Endothelial cell of umbilical vein (primary cell): ENCODE data around the gene ZNF70. TPM values are rescaled to one million over a fixed set of nuclear protein-coding genes. Genes with fewer than 3 reads are reported as not detected.

Experiments used
- Bru-seq: library from RNA; stranded (reverse); fragments of 400-500 nt; gene quantifications from one replicate; lab custom pipeline; 2021; lab: Mats Ljungman, UMichigan
- BruChase-seq, 2 experiments: library from RNA; stranded (reverse); fragments of 400-500 nt; gene quantifications; one replicate each; lab custom pipeline; 2021; lab: Mats Ljungman, UMichigan
- BruUV-seq: library from RNA; stranded (reverse); fragments of 400-500 nt; replicated peaks from 2 replicates; lab custom pipeline; 2021; lab: Mats Ljungman, UMichigan
- CTCF ChIA-PET: fragments of 300-600, 350-600 bp; sonication (Branson Sonifier 250); formaldehyde crosslinking; loops from one replicate; lab custom pipeline; 2021; ENCODE audit warnings: antibody characterized with exemption, inconsistent platforms; lab: Charles Lee
- POLR2A ChIA-PET: fragments of 300-600, 350-600 bp; sonication (Branson Sonifier 250); formaldehyde crosslinking; loops from one replicate; lab custom pipeline; 2021; ENCODE audit warnings: antibody characterized with exemption, inconsistent platforms; lab: Charles Lee
- DNase-seq: peaks from one replicate; pipeline ENCODE4 v3.0.0-alpha.2; 2011; ENCODE audit warnings: low read depth, low spot score
- FAIRE-seq: peaks from 2 replicates; lab custom pipeline; 2011; peaks lifted over from hg19 to GRCh38; lab: Jason Lieb, UNC
- H2AFZ ChIP-seq: 2 replicates; pipeline ENCODE4 v1.6.0; 2012; ENCODE audit warnings: low read depth, low read length, control low read depth, inconsistent platforms
- H3K27ac ChIP-seq: 2 replicates; pipeline ENCODE4 v1.5.1; 2011; ENCODE audit warnings: low read depth, mild to moderate bottlenecking, control low read depth, low read length, moderate library complexity; ENCODE audit not compliant: insufficient read depth
- H3K27me3 ChIP-seq, 2 experiments: 2 replicates each; pipeline versions ENCODE4 v1.6.0 to v1.6.1; 2011; ENCODE audit warnings: low read length in 2 of 2, mixed read lengths in 1 of 2; ENCODE audit not compliant: control insufficient read depth in 2 of 2, insufficient read depth in 2 of 2
- H3K36me3 ChIP-seq, 2 experiments: 2 replicates in 1 of 2; 3 replicates in 1 of 2; pipeline ENCODE4 v1.5.1; 2011; ENCODE audit warnings: low read length in 2 of 2, mild to moderate bottlenecking in 1 of 2, moderate library complexity in 1 of 2; ENCODE audit not compliant: control insufficient read depth in 2 of 2, insufficient read depth in 2 of 2; ENCODE audit errors: extremely low read depth in 1 of 2
- H3K4me1 ChIP-seq: 3 replicates; pipeline ENCODE4 v1.5.1; 2011; ENCODE audit warnings: mild to moderate bottlenecking, low read length; ENCODE audit not compliant: control insufficient read depth, insufficient read depth; ENCODE audit errors: extremely low read depth
- H3K4me2 ChIP-seq: 2 replicates; pipeline ENCODE4 v1.6.1; 2011; ENCODE audit warnings: low read length, control low read depth, mixed read lengths; ENCODE audit not compliant: insufficient read depth
- H3K4me3 ChIP-seq, 3 experiments: fragments of 200-600 bp in 1 of 3; sonication (generic), shearing (Covaris generic) in 1 of 3; replicated peaks in 1 of 3; 2 replicates each; pipeline ENCODE4 v1.5.1; 2011 to 2016; ENCODE audit warnings: control low read depth in 3 of 3, low read length in 3 of 3, mild to moderate bottlenecking in 2 of 3, inconsistent platforms in 1 of 3, low read depth in 1 of 3, moderate library complexity in 1 of 3; ENCODE audit not compliant: insufficient read depth in 1 of 3
- H3K79me2 ChIP-seq: 2 replicates; pipeline ENCODE4 v1.6.0; 2012; ENCODE audit warnings: low read length, inconsistent platforms; ENCODE audit not compliant: control insufficient read depth, insufficient read depth
- H3K9ac ChIP-seq: replicated peaks from 2 replicates; pipeline ENCODE3; 2011; ENCODE audit warnings: low read length, control low read depth; ENCODE audit not compliant: insufficient read depth; ENCODE audit errors: extremely low read depth
- H3K9me1 ChIP-seq: replicated peaks from 3 replicates; pipeline ENCODE4 v1.6.0; 2011; ENCODE audit warnings: mild to moderate bottlenecking, low read length; ENCODE audit not compliant: control insufficient read depth, insufficient read depth; ENCODE audit errors: extremely low read depth
- H3K9me3 ChIP-seq: replicated peaks from 2 replicates; pipeline ENCODE4 v1.5.1; 2012; ENCODE audit warnings: low read length, inconsistent platforms; ENCODE audit not compliant: control insufficient read depth, insufficient read depth
- H4K20me1 ChIP-seq: replicated peaks from 2 replicates; pipeline ENCODE3; 2011; ENCODE audit warnings: mild to moderate bottlenecking, low read length; ENCODE audit not compliant: control insufficient read depth, insufficient read depth; ENCODE audit errors: extremely low read depth
- EZH2 ChIP-seq: IDR thresholded peaks from 2 replicates; pipeline ENCODE4 v1.6.1; 2012; ENCODE audit warnings: borderline replicate concordance, low read depth, mild to moderate bottlenecking, moderate library complexity, low read length, inconsistent platforms; ENCODE audit not compliant: severe bottlenecking
- FOS ChIP-seq: IDR thresholded peaks from 2 replicates; pipeline ENCODE4 v1.6.1; 2011; ENCODE audit warnings: mild to moderate bottlenecking, low read length, moderate library complexity, borderline replicate concordance; ENCODE audit not compliant: insufficient read depth
- GATA2 ChIP-seq: IDR thresholded peaks from 2 replicates; pipeline ENCODE4 v1.7.0; 2011; ENCODE audit warnings: low read depth, mild to moderate bottlenecking, moderate library complexity, mixed read lengths, low read length; ENCODE audit not compliant: insufficient read length, insufficient read depth
- JUN ChIP-seq: IDR thresholded peaks from 2 replicates; pipeline ENCODE4 v1.6.1; 2011; ENCODE audit warnings: borderline replicate concordance, low read depth; ENCODE audit not compliant: insufficient read length, insufficient read depth
- MAX ChIP-seq: IDR thresholded peaks from 2 replicates; pipeline ENCODE4 v1.6.1; 2011; ENCODE audit not compliant: insufficient read depth, insufficient read length
- MYC ChIP-seq: IDR thresholded peaks from one replicate; pipeline ENCODE4 v1.6.1; 2011; ENCODE audit warnings: mild to moderate bottlenecking, low read depth, low read length
- POLR2AphosphoS5 ChIP-seq: IDR thresholded peaks from 2 replicates; pipeline ENCODE4 v1.6.1; 2012; ENCODE audit warnings: low read depth, mild to moderate bottlenecking, control low read depth, low read length, moderate library complexity; ENCODE audit not compliant: insufficient read depth
- dilution Hi-C: fragments of 300-500 bp; cut with MboI; formaldehyde crosslinking; loops from one replicate; pipeline ENCODE4 v1.15.0; 2019; ENCODE audit warnings: low sequenced_read_pairs; ENCODE audit not compliant: extremely low pct_ligation_motif_present
- intact Hi-C: fragments of 100-400 bp; cut with micrococcal nuclease; formaldehyde crosslinking; loops from one replicate; pipeline ENCODE4 v1.10.0; 2022
- long read RNA-seq: library from polyadenylated mRNA; stranded (forward); transcript quantifications from one replicate; pipeline ENCODE4 v2.0.0, GENCODE V29; 2021
- polyA minus RNA-seq, 3 experiments: library from RNA; depleted of rRNA, polyadenylated mRNA; stranded (reverse); fragments of >200 nt; gene quantifications; 1 replicate in 1 of 3; 2 replicates in 2 of 3; pipeline ENCODE4 v1.2.3, GENCODE V29; 2011
- polyA plus RNA-seq, 4 experiments: library from polyadenylated mRNA; depleted of rRNA in 3 of 4; stranded (reverse) in 3 of 4; unstranded in 1 of 4; fragments of >200 nt; gene quantifications; 2 replicates each; pipeline versions ENCODE4 v1.2.1 to v1.2.3, GENCODE V29; 2011 to 2012; ENCODE audit warnings: missing spikeins in 1 of 4
- total RNA-seq: library from RNA; stranded (reverse); gene quantifications from 2 replicates; pipeline ENCODE4 v1.2.3, GENCODE V29; 2021
- TF ChIP-seq, protein P1 (sequence below), 2 donors: IDR thresholded peaks; 1 replicate in 1 of 2; 2 replicates in 1 of 2; pipeline ENCODE4 v1.5.1; 2011; ENCODE audit warnings: low read length in 2 of 2, mild to moderate bottlenecking in 2 of 2, moderate library complexity in 2 of 2, control low read depth in 1 of 2, inconsistent platforms in 1 of 2, low read depth in 1 of 2; ENCODE audit not compliant: insufficient read depth in 1 of 2; ENCODE audit errors: extremely low read depth in 1 of 2

The ZNF70 gene
- total RNA-seq: 6.0 and 6.2 TPM in 2 replicates
- 1.7 and 1.9 TPM in 2 replicates for polyA plus RNA-seq
- 1.4 and 1.5 TPM in 2 replicates for polyA plus RNA-seq (2011; cell fraction: cytosol; rRNA removed)
- 2.7 and 3.7 TPM in 2 replicates for polyA plus RNA-seq (2011; cell fraction: nucleus; rRNA removed)
- 1.5 and 1.6 TPM in 2 replicates for polyA plus RNA-seq (2012)
- polyA minus RNA-seq: 4.2 and 5.5 TPM in 2 replicates
- 0.61 TPM for polyA minus RNA-seq (2011; cell fraction: cytosol; rRNA and poly(A)+ RNA removed)
- polyA minus RNA-seq (2011; cell fraction: nucleus; rRNA and poly(A)+ RNA removed): 3.3 and 3.5 TPM in 2 replicates
- Bru-seq, nascent RNA: percentile 55 among the genes with signal in this experiment
- percentile 60 among the genes with signal in this experiment for BruChase-seq, experiment 1, labeled RNA remaining after a 6-hour chase
- BruChase-seq, experiment 2, labeled RNA remaining after a 2-hour chase: percentile 55 among the genes with signal in this experiment
- long read RNA-seq, partial matches to known transcripts: 0 of 3 reads
- long read RNA-seq, other reads (novel, unspliced or antisense): 3 of 3 reads

- peak; percentile 60 for DNase-seq
- BruUV-seq: no TSS peak
These were observed at the start of gene ZNF70 for GRCh38 chr22:23750714-23751440. Gene ZNF70 (minus strand): TSS chr22:23751112. CDS start chr22:23745140, 5,972 bp downstream.

More at GRCh38 chr22:23750714-23751440, at the start of gene ZNF70:
- peaks cover 10% of the 10 kb centered on the region for H3K4me1 ChIP-seq
- peak within 1 kb of the TSS; percentile 91 for H2AFZ ChIP-seq
- H3K4me3 ChIP-seq: peak within 1 kb of the TSS; percentile 88 to 92 (median 89)
- H3K27me3 ChIP-seq: no peaks in the 10 kb centered on the region
- intact Hi-C loops (loop anchor here (1.0 to 2.0 kb wide), 2 partner anchors 18 to 34 kb away; no protein-coding TSS in a partner anchor), dilution Hi-C loops (no loop called here)
- H3K27ac ChIP-seq: no peak within 1 kb of the TSS
- peak within 1 kb of the TSS; percentile 68 for H3K9ac ChIP-seq
- H3K9me3 ChIP-seq: no peaks in the 10 kb centered on the region
- no peaks in the 10 kb centered on the region for H3K36me3 ChIP-seq
- CTCF ChIA-PET: interaction anchor here (0.6 to 1.1 kb wide), 3 partner anchors 19 to 262 kb away, joined by 3 read pairs; no protein-coding TSS in a partner anchor
- peak within 1 kb of the TSS; percentile 93 for H3K4me2 ChIP-seq
- no peaks in the 10 kb centered on the region for H4K20me1 ChIP-seq
- TF ChIP-seq MAX: no peak
- TF ChIP-seq, protein P1, sequence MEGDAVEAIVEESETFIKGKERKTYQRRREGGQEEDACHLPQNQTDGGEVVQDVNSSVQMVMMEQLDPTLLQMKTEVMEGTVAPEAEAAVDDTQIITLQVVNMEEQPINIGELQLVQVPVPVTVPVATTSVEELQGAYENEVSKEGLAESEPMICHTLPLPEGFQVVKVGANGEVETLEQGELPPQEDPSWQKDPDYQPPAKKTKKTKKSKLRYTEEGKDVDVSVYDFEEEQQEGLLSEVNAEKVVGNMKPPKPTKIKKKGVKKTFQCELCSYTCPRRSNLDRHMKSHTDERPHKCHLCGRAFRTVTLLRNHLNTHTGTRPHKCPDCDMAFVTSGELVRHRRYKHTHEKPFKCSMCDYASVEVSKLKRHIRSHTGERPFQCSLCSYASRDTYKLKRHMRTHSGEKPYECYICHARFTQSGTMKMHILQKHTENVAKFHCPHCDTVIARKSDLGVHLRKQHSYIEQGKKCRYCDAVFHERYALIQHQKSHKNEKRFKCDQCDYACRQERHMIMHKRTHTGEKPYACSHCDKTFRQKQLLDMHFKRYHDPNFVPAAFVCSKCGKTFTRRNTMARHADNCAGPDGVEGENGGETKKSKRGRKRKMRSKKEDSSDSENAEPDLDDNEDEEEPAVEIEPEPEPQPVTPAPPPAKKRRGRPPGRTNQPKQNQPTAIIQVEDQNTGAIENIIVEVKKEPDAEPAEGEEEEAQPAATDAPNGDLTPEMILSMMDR (IDR thresholded peaks at IDR 0.05; ENCODE audit: extremely low read depth in 1 of 2, insufficient read depth in 1 of 2, low read depth in 1 of 2, low read length in 2 of 2): peak in 1 of 2 donors; percentile 40
- no peak for TF ChIP-seq MYC
- TF ChIP-seq POLR2AphosphoS5: peak; percentile 65
- TF ChIP-seq EZH2: no peak
- TF ChIP-seq JUN: no peak
- TF ChIP-seq FOS: no peak
- TF ChIP-seq GATA2: no peak
- FAIRE-seq: peak; percentile 57
- POLR2A ChIA-PET: no interaction called here
- H3K79me2 ChIP-seq: no peaks in the 10 kb centered on the region
- no peaks in the 10 kb centered on the region for H3K9me1 ChIP-seq
